Measurements from ENCODE around the gene MIB1. TPM values are rescaled to one million over a fixed set of nuclear protein-coding genes. Genes with fewer than 3 reads are reported as not detected.

Gene MIB1
- total and polyA plus RNA-seq, 9 of the 15 experiments (the other 6 are each of a cell fraction or from before 2014, with no cell fraction given): 7.2 to 43.8 (median 23.2) TPM

- TF ChIP-seq ZFP91 (CRISPR knock-in tag; IDR thresholded peaks at IDR 0.05) (no peak), CHAMP1 (IDR thresholded peaks at IDR 0.05) (no peak), ZBTB49 (CRISPR knock-in tag; IDR thresholded peaks at IDR 0.05; ENCODE audit: borderline replicate concordance) (no peak), ZNF253 (CRISPR knock-in tag; conservative IDR thresholded peaks at IDR 0.05) (no peak), GATAD2A (IDR thresholded peaks at IDR 0.05) (no peak), STAT6 (CRISPR knock-in tag; IDR thresholded peaks at IDR 0.05) (no peak), ZNF57 (CRISPR knock-in tag; IDR thresholded peaks at IDR 0.05) (no peak), SOX6 (IDR thresholded peaks at IDR 0.05) (no peak), ELK1 (CRISPR knock-in tag; IDR thresholded peaks at IDR 0.05) (no peak), BRD4 (IDR thresholded peaks at IDR 0.05) (no peak), ZNF274 (IDR thresholded peaks at IDR 0.05; ENCODE audit: borderline replicate concordance, low read depth, low read length) (no peak), THRA (IDR thresholded peaks at IDR 0.05) (no peak)
Observed at GRCh38 chr18:21704603-21705364, 35.8 kb upstream of the MIB1 start, which contains the start of gene ABHD3 (continued).
